ENCODE measurements around the gene STX1B. TPM values are rescaled to one million over a fixed set of nuclear protein-coding genes. Genes with fewer than 3 reads are reported as not detected.

STX1B gene
- polyA plus RNA-seq, 1 donor (not counting 4 experiments of a cell fraction or from before 2014, with no cell fraction given), result 0.34 TPM

- dilution Hi-C loops (cut with MboI; ENCODE audit: extremely low pct_ligation_motif_present, low sequenced_read_pairs), result no loop called here
- Histone ChIP-seq H3K79me2 (ENCODE audit: control insufficient read depth, insufficient read depth, low read length) (peaks cover 10% of the 10 kb centered on the region), H3K27me3 (ENCODE audit: control insufficient read depth, extremely low read depth, insufficient read depth, low read length) (no peaks in the 10 kb centered on the region), H3K4me2 (ENCODE audit: control insufficient read depth, extremely low read depth, insufficient read depth, low read depth, low read length) (no peak overlapping the region), H3K4me3 (ENCODE audit: control insufficient read depth in 2 of 3, extremely low read depth in 1 of 3, insufficient read depth in 2 of 3, low read depth in 1 of 3, low read length in 3 of 3) (no peak overlapping the region), H3K4me1 (ENCODE audit: control insufficient read depth, extremely low read depth, insufficient read depth, low read length) (no peaks in the 10 kb centered on the region), H3K9me1 (ENCODE audit: control insufficient read depth, extremely low read depth, insufficient read depth, low read length) (no peaks in the 10 kb centered on the region), H3K27ac (ENCODE audit: control insufficient read depth, insufficient read depth, low read length) (no peak overlapping the region), H3K9me3 (ENCODE audit: control insufficient read depth, low read depth, low read length) (no peaks in the 10 kb centered on the region), H2AFZ (ENCODE audit: control insufficient read depth, low read length) (no peak overlapping the region), H4K20me1 (ENCODE audit: control insufficient read depth, extremely low read depth, insufficient read depth, low read length) (no peaks in the 10 kb centered on the region), H3K36me3 (ENCODE audit: control insufficient read depth in 2 of 2, extremely low read depth in 1 of 2, insufficient read depth in 2 of 2, low read length in 2 of 2) (peaks cover 43 to 47% of the 10 kb centered on the region in 2 experiments), H3K9ac (ENCODE audit: control insufficient read depth, extremely low read depth, insufficient read depth, low read length) (no peak overlapping the region)
- TF ChIP-seq, protein P1, sequence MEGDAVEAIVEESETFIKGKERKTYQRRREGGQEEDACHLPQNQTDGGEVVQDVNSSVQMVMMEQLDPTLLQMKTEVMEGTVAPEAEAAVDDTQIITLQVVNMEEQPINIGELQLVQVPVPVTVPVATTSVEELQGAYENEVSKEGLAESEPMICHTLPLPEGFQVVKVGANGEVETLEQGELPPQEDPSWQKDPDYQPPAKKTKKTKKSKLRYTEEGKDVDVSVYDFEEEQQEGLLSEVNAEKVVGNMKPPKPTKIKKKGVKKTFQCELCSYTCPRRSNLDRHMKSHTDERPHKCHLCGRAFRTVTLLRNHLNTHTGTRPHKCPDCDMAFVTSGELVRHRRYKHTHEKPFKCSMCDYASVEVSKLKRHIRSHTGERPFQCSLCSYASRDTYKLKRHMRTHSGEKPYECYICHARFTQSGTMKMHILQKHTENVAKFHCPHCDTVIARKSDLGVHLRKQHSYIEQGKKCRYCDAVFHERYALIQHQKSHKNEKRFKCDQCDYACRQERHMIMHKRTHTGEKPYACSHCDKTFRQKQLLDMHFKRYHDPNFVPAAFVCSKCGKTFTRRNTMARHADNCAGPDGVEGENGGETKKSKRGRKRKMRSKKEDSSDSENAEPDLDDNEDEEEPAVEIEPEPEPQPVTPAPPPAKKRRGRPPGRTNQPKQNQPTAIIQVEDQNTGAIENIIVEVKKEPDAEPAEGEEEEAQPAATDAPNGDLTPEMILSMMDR (optimal IDR thresholded peaks at IDR 0.05 in 1 of 3, IDR thresholded peaks at IDR 0.05 in 1 of 3, conservative IDR thresholded peaks at IDR 0.05 in 1 of 3; ENCODE audit: extremely low read depth in 1 of 3, insufficient read depth in 2 of 3, low read length in 3 of 3), result no peak
- no peak for TF ChIP-seq EZH2 (IDR thresholded peaks at IDR 0.05; ENCODE audit: low read length)
- DNase-seq (ENCODE audit: low read depth, low spot score) (no peak), FAIRE-seq (no peak)
These were observed 45.7 kb downstream of the STX1B start for GRCh38 chr16:30964574-30965226.

- peaks cover under 1% of the 10 kb centered on the region for H3K4me1 ChIP-seq (ENCODE audit: control insufficient read depth, extremely low read depth, insufficient read depth, low read length)
- no peak for FAIRE-seq
- H4K20me1 ChIP-seq (ENCODE audit: control insufficient read depth, extremely low read depth, insufficient read depth, low read length), result no peaks in the 10 kb centered on the region
- no peak overlapping the region for H3K4me2 ChIP-seq (ENCODE audit: control insufficient read depth, extremely low read depth, insufficient read depth, low read depth, low read length)
- H3K79me2 ChIP-seq (ENCODE audit: control insufficient read depth, insufficient read depth, low read length), result peaks cover 16% of the 10 kb centered on the region
- no peak overlapping the region for H2AFZ ChIP-seq (ENCODE audit: control insufficient read depth, low read length)
- H3K9me3 ChIP-seq (ENCODE audit: control insufficient read depth, low read depth, low read length), result no peaks in the 10 kb centered on the region
- dilution Hi-C loops (cut with MboI; ENCODE audit: extremely low pct_ligation_motif_present, low sequenced_read_pairs), result no loop called here
- H3K27me3 ChIP-seq (ENCODE audit: control insufficient read depth, extremely low read depth, insufficient read depth, low read length), result no peaks in the 10 kb centered on the region
- H3K4me3 ChIP-seq (ENCODE audit: control insufficient read depth in 2 of 3, extremely low read depth in 1 of 3, insufficient read depth in 2 of 3, low read depth in 1 of 3, low read length in 3 of 3), result no peak overlapping the region
- no peaks in the 10 kb centered on the region for H3K9me1 ChIP-seq (ENCODE audit: control insufficient read depth, extremely low read depth, insufficient read depth, low read length)
- no peak overlapping the region for H3K9ac ChIP-seq (ENCODE audit: control insufficient read depth, extremely low read depth, insufficient read depth, low read length)
- DNase-seq (ENCODE audit: low read depth, low spot score), result no peak
- H3K27ac ChIP-seq (ENCODE audit: control insufficient read depth, insufficient read depth, low read length), result no peak overlapping the region
- TF ChIP-seq, protein P1 (optimal IDR thresholded peaks at IDR 0.05 in 1 of 3, IDR thresholded peaks at IDR 0.05 in 1 of 3, conservative IDR thresholded peaks at IDR 0.05 in 1 of 3; ENCODE audit: extremely low read depth in 1 of 3, insufficient read depth in 2 of 3, low read length in 3 of 3), result no peak
- TF ChIP-seq EZH2 (IDR thresholded peaks at IDR 0.05; ENCODE audit: low read length), result no peak
- peaks cover 46 to 48% of the 10 kb centered on the region in 2 experiments for H3K36me3 ChIP-seq (ENCODE audit: control insufficient read depth in 2 of 2, extremely low read depth in 1 of 2, insufficient read depth in 2 of 2, low read length in 2 of 2)
These were observed 46.4 kb downstream of the STX1B start for GRCh38 chr16:30963925-30964511.
